ENCODE results near the gene SRC.

GRCh38 chr20:37438464-37439222 lies 92.7 kb downstream of the SRC start:
- TF ChIP-seq POLR2A (IDR thresholded peaks at IDR 0.05) (no peak), CTCF (IDR thresholded peaks at IDR 0.05 in 8 of 11, conservative IDR thresholded peaks at IDR 0.05 in 3 of 11) (no peak), POLR2AphosphoS5 (IDR thresholded peaks at IDR 0.05) (no peak)
